ENCODE data around the gene DNAJB2.

The DNAJB2 gene

GRCh38 chr2:219273937-219274336 is 5.2 kb upstream of the DNAJB2 start:
- H3K27me3 ChIP-seq (ENCODE audit: control insufficient read depth, insufficient read depth, low read length, poor library complexity, severe bottlenecking), result peaks cover 5% of the 10 kb centered on the region
- no peaks in the 10 kb centered on the region for H3K9me3 ChIP-seq (ENCODE audit: control insufficient read depth, low read length)
- H3K36me3 ChIP-seq (ENCODE audit: control insufficient read depth, insufficient read depth, low read length), result no peaks in the 10 kb centered on the region
- H3K4me1 ChIP-seq (ENCODE audit: control insufficient read depth, insufficient read depth, low read length), result peaks cover 12% of the 10 kb centered on the region
- WGBS, 2 experiments, result 91% methylated on average over 3 of the region's 3 CpGs
- no peak overlapping the region for H3K27ac ChIP-seq (ENCODE audit: insufficient read depth, low read depth, low read length, poor library complexity, severe bottlenecking)
- no peak overlapping the region for H3K4me3 ChIP-seq (ENCODE audit: insufficient read depth, low read depth, low read length)

- WGBS, 2 experiments, result 46 to 56% methylated on average over 6 of the region's 6 CpGs
- H3K36me3 ChIP-seq (ENCODE audit: control insufficient read depth, insufficient read depth, low read length), result no peaks in the 10 kb centered on the region
- peaks cover 12% of the 10 kb centered on the region for H3K4me1 ChIP-seq (ENCODE audit: control insufficient read depth, insufficient read depth, low read length)
- no peak overlapping the region for H3K27ac ChIP-seq (ENCODE audit: insufficient read depth, low read depth, low read length, poor library complexity, severe bottlenecking)
- H3K4me3 ChIP-seq (ENCODE audit: insufficient read depth, low read depth, low read length), result no peak overlapping the region
- peaks cover 5% of the 10 kb centered on the region for H3K27me3 ChIP-seq (ENCODE audit: control insufficient read depth, insufficient read depth, low read length, poor library complexity, severe bottlenecking)
- no peaks in the 10 kb centered on the region for H3K9me3 ChIP-seq (ENCODE audit: control insufficient read depth, low read length)
Measured at GRCh38 chr2:219274361-219274921, 4.7 kb upstream of the DNAJB2 start.

- peaks cover 15% of the 10 kb centered on the region for H3K4me1 ChIP-seq (ENCODE audit: control insufficient read depth, insufficient read depth, low read length)
- no peaks in the 10 kb centered on the region for H3K27me3 ChIP-seq (ENCODE audit: control insufficient read depth, insufficient read depth, low read length, poor library complexity, severe bottlenecking)
- H3K27ac ChIP-seq (ENCODE audit: insufficient read depth, low read depth, low read length, poor library complexity, severe bottlenecking), result no peak overlapping the region
- H3K9me3 ChIP-seq (ENCODE audit: control insufficient read depth, low read length), result no peaks in the 10 kb centered on the region
- H3K36me3 ChIP-seq (ENCODE audit: control insufficient read depth, insufficient read depth, low read length), result peaks cover 4% of the 10 kb centered on the region
- WGBS, 2 experiments, result 37% methylated on average over 25 of the region's 25 CpGs
- no peak overlapping the region for H3K4me3 ChIP-seq (ENCODE audit: insufficient read depth, low read depth, low read length)
Measured at GRCh38 chr2:219277703-219278654, 1.2 kb upstream of the DNAJB2 start.

GRCh38 chr2:219278655-219279150 is 463 bp upstream of the DNAJB2 start:
- H3K4me3 ChIP-seq (ENCODE audit: insufficient read depth, low read depth, low read length), result peak overlapping the region; percentile 51
- 23 to 25% methylated on average over 7 to 9 of the region's 9 CpGs for WGBS, 2 experiments
- peaks cover 15% of the 10 kb centered on the region for H3K4me1 ChIP-seq (ENCODE audit: control insufficient read depth, insufficient read depth, low read length)
- H3K27ac ChIP-seq (ENCODE audit: insufficient read depth, low read depth, low read length, poor library complexity, severe bottlenecking), result peak overlapping the region; percentile 56
- H3K27me3 ChIP-seq (ENCODE audit: control insufficient read depth, insufficient read depth, low read length, poor library complexity, severe bottlenecking), result no peaks in the 10 kb centered on the region
- H3K36me3 ChIP-seq (ENCODE audit: control insufficient read depth, insufficient read depth, low read length), result peaks cover 4% of the 10 kb centered on the region
- H3K9me3 ChIP-seq (ENCODE audit: control insufficient read depth, low read length), result no peaks in the 10 kb centered on the region

GRCh38 chr2:219279916-219280516 is 850 bp downstream of the DNAJB2 start:
- Histone ChIP-seq H3K36me3 (ENCODE audit: control insufficient read depth, insufficient read depth, low read length) (peaks cover 4% of the 10 kb centered on the region), H3K27me3 (ENCODE audit: control insufficient read depth, insufficient read depth, low read length, poor library complexity, severe bottlenecking) (no peaks in the 10 kb centered on the region), H3K9me3 (ENCODE audit: control insufficient read depth, low read length) (no peaks in the 10 kb centered on the region), H3K27ac (ENCODE audit: insufficient read depth, low read depth, low read length, poor library complexity, severe bottlenecking) (no peak overlapping the region), H3K4me1 (ENCODE audit: control insufficient read depth, insufficient read depth, low read length) (peaks cover 15% of the 10 kb centered on the region), H3K4me3 (ENCODE audit: insufficient read depth, low read depth, low read length) (peak overlapping the region; percentile 51)
- 52 to 57% methylated on average over 12 of the region's 12 CpGs for WGBS, 2 experiments

- H3K27ac ChIP-seq (ENCODE audit: insufficient read depth, low read depth, low read length, poor library complexity, severe bottlenecking), result no peak overlapping the region
- H3K4me3 ChIP-seq (ENCODE audit: insufficient read depth, low read depth, low read length), result no peak overlapping the region
- peaks cover 15% of the 10 kb centered on the region for H3K4me1 ChIP-seq (ENCODE audit: control insufficient read depth, insufficient read depth, low read length)
- no peaks in the 10 kb centered on the region for H3K9me3 ChIP-seq (ENCODE audit: control insufficient read depth, low read length)
- WGBS, 2 experiments, result 94 to 97% methylated on average over 4 of the region's 4 CpGs
- H3K27me3 ChIP-seq (ENCODE audit: control insufficient read depth, insufficient read depth, low read length, poor library complexity, severe bottlenecking), result no peaks in the 10 kb centered on the region
- H3K36me3 ChIP-seq (ENCODE audit: control insufficient read depth, insufficient read depth, low read length), result peaks cover 4% of the 10 kb centered on the region
Measured at GRCh38 chr2:219280651-219281050, 1.5 kb downstream of the DNAJB2 start.

GRCh38 chr2:219281588-219281987 is 2.4 kb downstream of the DNAJB2 start:
- no peak overlapping the region for H3K27ac ChIP-seq (ENCODE audit: insufficient read depth, low read depth, low read length, poor library complexity, severe bottlenecking)
- H3K4me1 ChIP-seq (ENCODE audit: control insufficient read depth, insufficient read depth, low read length), result peaks cover 20% of the 10 kb centered on the region
- WGBS, 2 experiments, result 80 to 81% methylated on average over 8 of the region's 8 CpGs
- H3K9me3 ChIP-seq (ENCODE audit: control insufficient read depth, low read length), result no peaks in the 10 kb centered on the region
- H3K27me3 ChIP-seq (ENCODE audit: control insufficient read depth, insufficient read depth, low read length, poor library complexity, severe bottlenecking), result no peaks in the 10 kb centered on the region
- H3K36me3 ChIP-seq (ENCODE audit: control insufficient read depth, insufficient read depth, low read length), result peaks cover 4% of the 10 kb centered on the region
- H3K4me3 ChIP-seq (ENCODE audit: insufficient read depth, low read depth, low read length), result no peak overlapping the region

GRCh38 chr2:219282375-219282774 is 3.2 kb downstream of the DNAJB2 start:
- H3K27ac ChIP-seq (ENCODE audit: insufficient read depth, low read depth, low read length, poor library complexity, severe bottlenecking), result no peak overlapping the region
- H3K9me3 ChIP-seq (ENCODE audit: control insufficient read depth, low read length), result no peaks in the 10 kb centered on the region
- WGBS, 2 experiments, result 92 to 99% methylated on average over 5 of the region's 5 CpGs
- peaks cover 23% of the 10 kb centered on the region for H3K4me1 ChIP-seq (ENCODE audit: control insufficient read depth, insufficient read depth, low read length)
- peaks cover 4% of the 10 kb centered on the region for H3K36me3 ChIP-seq (ENCODE audit: control insufficient read depth, insufficient read depth, low read length)
- H3K27me3 ChIP-seq (ENCODE audit: control insufficient read depth, insufficient read depth, low read length, poor library complexity, severe bottlenecking), result no peaks in the 10 kb centered on the region
- H3K4me3 ChIP-seq (ENCODE audit: insufficient read depth, low read depth, low read length), result no peak overlapping the region

- peaks cover 4% of the 10 kb centered on the region for H3K36me3 ChIP-seq (ENCODE audit: control insufficient read depth, insufficient read depth, low read length)
- H3K27ac ChIP-seq (ENCODE audit: insufficient read depth, low read depth, low read length, poor library complexity, severe bottlenecking), result no peak overlapping the region
- H3K4me3 ChIP-seq (ENCODE audit: insufficient read depth, low read depth, low read length), result no peak overlapping the region
- H3K27me3 ChIP-seq (ENCODE audit: control insufficient read depth, insufficient read depth, low read length, poor library complexity, severe bottlenecking), result no peaks in the 10 kb centered on the region
- peaks cover 20% of the 10 kb centered on the region for H3K4me1 ChIP-seq (ENCODE audit: control insufficient read depth, insufficient read depth, low read length)
- no peaks in the 10 kb centered on the region for H3K9me3 ChIP-seq (ENCODE audit: control insufficient read depth, low read length)
- 94 to 95% methylated on average over 17 of the region's 17 CpGs for WGBS, 2 experiments
Measured at GRCh38 chr2:219282943-219283581, 3.9 kb downstream of the DNAJB2 start.

Data from ectodermal cell (in vitro differentiated cells).